ENCODE results near the gene TMEM132D.

Gene TMEM132D

DNA sequence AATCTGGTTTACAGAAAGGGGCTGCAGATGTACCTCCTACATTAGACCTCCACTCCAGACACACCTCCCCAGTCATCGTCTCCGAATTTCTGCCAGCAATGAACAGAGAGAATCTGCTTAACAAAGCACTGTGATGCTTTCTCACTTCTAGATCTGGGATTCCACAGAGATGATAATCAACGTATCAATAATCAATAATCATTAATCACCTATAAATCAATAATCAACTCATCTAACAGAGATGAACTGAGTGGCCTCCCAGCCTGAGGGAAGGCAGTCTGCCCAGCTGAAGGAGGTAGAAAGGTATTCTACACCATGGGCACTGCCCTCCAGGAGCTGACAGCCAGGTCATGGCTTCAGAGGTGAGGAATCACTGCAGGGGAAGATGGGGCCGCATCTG is 183.2 kb downstream of the TMEM132D start:
- no peak for DNase-seq

DNA sequence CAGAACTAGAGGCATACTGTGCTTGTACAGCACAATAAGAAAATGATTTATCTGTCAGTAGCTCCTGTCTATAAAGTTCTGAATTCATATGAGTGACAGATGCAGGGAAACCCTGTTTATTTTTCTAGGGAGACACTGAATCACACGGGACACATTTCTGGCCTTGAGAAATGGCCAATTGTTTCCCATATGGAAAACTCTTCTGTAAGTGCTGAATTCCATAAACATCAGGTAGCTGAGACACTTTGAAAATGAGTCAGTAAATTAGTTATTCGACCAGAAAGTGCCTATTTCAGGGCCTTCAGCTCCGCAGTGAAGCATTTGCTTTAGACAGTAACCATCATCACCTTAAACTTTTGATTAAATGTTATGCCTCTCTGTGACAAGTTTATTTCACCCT is 184.4 kb downstream of the TMEM132D start:
- no peak for DNase-seq

DNA sequence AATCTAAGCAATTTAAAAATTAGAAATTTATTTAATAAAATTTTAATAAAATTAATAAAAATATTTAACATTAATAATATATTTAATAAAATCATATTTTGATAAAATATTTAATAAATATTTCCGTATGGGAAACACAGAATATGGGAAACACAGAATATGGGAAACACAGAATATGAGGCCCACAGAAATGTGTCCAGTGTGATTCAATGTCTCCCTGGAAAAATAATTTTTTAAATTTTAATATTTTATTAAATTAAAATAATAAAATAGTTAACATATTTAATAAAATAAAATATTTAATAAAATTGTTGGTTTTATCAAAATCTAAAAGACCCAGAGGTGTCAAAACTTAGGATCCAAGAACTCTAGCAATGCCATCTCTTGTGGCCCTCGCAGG is 186.4 kb downstream of the TMEM132D start:
- no peak for DNase-seq

DNA sequence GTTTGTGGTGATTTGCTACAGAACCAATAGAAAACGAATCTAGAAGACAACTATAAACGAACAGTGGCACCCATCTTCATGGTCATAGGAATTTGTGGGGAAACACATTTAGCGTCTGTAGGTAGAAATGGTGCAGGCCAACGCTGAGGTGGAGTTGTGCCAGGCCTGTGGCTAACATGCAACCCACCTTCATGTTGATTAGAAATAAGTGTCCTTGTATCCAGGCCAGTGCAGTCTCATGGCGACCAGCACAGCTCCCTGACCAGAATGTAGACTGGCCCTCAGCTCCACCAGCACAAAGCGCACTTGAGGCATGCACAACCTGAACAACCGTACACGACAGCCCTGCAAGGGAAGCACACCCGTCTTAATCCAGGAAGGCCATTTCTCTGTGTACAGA is 187.0 kb downstream of the TMEM132D start:
- no peak for DNase-seq

DNA sequence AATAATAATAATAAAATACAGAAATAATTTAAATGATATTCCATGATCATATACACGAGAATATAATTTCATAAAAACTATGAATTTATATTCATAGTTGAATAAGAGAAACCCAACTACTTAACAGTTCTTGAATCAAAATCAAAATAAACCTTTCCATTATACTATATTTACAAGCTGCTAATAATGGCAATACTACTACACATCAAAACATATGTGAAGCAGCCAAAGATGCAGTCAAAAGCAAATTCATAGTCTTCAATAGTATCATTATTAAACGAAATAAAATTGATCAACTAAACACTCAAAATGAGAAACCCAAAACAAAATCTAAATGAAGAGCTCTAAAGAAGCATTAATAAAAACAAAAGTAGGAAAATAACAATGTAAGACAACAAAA is 197.1 kb downstream of the TMEM132D start:
- DNase-seq, result no peak

DNA sequence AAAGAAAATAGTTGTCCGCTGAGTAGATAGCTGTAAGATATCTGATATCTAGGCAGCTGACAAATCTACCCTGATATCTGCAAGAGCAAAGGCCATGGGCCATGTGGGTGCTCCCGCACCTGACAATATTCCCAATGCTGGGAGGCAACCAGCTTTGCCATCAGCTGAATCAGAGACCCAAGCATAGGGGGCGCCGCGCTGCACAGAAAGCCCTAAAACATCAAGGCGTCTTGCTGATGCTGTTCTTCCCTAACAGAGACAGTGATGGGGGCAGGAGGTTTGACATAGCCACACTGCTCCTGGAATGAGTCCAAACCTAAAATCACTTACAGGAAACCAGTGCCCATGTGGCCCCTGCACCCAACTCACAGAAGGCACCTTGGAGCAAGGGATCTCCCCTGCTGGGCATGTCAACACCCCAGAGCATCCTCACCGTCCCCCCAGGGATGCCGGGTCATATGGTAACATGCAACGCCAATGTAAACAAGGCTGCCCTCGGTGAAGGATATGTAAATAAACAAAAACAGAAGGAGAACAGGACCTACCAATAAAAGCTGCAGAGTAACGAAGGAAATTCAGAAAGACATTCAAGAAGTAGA is 199.5 kb downstream of the TMEM132D start:
- DNase-seq, result no peak

DNA sequence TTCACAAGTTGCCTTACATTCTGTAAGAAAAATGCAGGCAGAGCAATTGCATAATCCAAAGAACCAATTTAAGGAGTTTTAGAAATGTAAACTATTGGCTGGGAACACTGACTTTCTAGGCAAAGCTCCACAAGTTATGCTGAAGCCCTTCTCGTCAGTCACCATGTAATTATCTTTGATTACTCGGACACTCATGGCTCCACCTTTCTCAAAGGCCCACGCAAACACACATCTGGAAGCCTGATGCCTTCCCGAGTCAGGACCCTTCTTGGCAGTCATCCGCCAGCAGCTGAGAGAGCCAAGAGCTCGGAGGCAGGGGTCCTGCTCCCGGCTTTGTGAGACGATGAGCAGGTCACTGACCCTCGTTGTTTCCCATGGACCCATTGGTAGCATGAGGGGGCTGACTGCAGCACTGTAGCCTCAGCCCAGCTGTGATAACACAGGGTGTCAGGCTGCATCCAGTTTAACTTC is 202.2 kb downstream of the TMEM132D start:
- DNase-seq, result no peak

DNA sequence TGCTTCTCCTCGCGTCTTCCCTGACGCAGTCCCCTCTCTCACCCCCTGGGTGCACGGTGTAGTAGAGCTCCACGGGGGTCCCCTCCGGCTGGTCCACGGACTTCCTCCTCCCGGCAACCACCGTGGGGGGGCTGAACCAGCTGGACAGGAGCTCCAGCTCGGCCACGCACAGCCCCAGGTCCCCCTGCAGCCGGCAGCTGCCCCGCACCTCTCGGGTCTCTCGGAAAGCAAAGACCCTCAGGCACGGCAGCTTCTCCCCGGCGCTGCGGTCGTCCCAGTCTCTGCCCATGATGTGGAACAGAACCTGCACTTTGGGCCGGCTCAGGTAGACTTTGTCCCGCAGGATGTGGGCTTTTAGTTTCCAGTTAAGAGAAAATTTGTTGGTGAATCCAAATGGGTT is 203.8 kb downstream of the TMEM132D start:
- DNase-seq, result no peak

DNA sequence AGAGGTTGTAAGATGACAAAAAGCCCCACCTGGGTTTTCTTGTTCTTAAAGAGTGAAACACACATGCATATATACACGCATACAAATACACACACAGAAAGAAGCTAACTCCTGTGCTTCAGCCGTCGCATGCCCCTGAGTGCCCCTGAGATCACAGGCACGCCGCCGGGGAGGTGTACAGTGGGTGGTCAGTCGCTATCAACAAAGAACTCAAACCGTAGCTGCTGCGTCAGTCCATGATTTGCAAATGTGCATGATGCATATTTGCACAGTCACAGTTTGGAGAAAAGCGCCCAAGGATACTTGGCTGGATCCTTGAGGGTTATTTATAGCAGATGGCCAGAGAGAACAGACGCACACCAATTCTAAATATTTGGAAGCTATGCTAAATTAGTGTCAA is 206.9 kb downstream of the TMEM132D start:
- peak; percentile 35 for DNase-seq

DNA sequence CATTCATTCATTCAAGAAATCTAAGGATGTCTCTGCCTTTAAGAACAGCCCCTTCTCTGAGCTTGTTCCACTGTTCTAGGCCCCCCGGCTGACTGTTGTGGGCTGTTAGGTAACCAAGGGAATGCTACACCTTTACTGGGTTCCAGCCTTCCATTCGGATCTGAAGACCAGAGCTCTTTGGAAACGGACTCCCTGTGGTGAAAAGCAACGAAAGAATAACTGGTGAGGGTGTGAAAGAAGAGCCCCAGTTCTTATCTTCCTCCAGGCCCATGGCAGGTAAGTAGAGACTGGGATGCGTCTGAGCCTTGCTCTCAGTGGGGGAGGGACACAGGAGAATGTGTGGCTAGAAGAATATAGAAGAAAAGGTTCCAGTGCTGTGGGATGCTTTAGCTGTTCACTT is 207.4 kb downstream of the TMEM132D start:
- DNase-seq, result no peak

DNA sequence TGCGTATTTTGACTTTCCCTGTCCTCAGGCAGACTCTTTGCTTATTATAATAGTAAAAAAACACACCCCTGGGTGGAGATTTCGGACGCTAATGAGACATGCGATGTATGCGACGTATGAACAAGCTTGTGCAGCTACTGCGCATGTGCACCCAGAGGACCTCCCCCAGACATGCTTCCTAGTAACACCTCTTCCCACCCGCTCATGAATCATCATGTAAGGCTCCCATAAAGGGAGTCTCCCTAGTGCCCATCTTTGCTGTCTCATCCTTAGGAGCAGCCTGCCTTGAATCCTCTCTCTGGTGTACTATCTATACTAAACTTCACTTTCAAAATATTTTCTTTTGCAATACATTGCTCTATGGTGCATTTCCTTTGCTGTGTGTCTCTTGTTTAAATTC is 210.1 kb downstream of the TMEM132D start:
- no peak for DNase-seq

DNA sequence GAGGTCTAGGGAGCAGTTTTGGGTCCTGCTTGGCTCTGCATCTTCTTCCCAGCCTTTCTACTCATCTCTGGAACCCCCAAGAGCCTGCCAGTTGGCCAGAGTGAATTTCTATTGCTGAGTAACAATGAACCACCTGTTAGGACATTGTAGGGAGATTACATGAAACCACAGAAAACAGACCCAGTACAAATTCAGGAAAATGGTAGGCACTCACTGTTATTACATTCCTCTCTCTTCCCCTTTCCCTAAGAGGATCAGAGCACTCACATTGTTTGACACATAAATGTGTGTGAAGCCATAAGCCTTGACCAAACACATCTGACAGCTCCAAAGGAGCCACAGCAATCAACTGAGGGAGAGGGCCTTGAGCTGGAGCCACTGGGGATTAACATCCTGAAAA is 216.1 kb downstream of the TMEM132D start:
- DNase-seq, result no peak

DNA sequence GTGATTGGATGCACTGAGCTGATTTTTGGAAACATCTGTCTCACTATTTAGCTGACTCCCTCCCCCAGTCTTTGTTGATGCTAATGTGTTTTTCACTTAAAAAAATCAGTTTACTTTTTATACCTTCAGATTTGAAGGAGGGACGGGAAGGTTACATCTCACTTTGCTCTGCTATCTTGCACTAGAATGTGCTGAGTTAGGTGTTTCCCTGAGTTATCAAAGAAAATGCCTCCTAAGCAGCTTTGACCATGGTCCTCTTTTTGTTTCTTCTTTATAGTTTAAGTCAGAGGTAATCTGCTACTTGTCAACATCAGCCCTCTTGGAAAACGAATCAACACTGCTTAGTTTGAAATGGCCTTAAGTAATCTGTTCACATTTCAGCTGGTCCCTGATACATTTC is 222.0 kb downstream of the TMEM132D start:
- DNase-seq, result no peak

DNA sequence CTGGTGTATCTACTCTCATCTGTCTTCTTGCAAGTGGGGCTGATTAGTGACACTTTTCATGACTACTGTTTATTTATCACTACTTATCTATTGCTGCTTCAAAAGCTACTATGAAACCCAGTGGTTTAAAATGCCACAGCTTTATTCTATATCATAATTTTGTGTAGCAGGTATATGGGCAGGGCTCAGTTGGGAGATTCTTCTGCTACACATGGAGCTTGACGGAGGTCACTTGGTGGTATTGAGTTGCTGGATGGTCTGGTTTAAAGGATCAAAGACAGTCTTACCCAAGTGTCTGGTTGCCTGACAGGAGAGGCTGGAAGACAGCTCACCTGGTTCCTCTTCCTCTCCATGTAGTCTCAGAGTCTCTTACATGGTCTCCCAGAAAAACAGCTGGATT is 222.7 kb downstream of the TMEM132D start:
- DNase-seq, result no peak

DNA sequence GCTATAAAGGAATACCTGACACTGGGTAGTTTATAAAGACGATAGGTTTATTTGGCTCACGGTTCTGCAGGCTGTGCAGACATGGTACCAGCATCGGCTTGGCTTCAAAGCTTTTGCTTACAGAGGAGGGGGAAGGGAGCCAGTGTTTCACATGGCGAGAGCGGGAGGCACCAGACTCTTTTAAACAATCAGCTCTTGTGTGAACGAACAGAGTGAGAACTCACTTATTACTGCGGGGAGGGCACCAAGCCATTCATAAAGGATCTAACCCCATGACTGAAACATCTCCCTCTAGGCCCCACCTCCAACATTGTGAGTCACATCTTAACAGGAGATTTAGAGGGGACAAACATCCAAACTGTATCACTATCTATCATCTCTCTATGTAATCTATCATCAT is 227.4 kb downstream of the TMEM132D start:
- no peak for DNase-seq

DNA sequence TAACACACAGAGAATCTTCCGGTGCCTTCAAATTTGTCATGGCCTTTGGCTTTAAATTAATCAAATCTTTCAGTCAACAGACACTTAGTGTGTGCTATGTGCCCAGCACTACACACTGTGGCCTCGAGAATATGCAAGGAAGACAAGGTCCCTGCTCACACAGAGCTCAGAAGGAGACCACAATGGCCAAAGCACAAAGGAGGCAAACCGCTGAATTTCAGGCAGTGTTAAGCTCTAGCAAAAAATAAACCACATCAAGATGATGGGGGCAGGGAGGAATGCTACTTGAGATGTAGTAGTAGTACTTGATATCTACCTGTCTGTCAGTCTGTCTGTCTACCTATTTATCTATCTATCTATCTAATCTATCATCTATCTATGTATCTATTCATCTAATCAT is 227.9 kb downstream of the TMEM132D start:
- DNase-seq, result no peak

DNA sequence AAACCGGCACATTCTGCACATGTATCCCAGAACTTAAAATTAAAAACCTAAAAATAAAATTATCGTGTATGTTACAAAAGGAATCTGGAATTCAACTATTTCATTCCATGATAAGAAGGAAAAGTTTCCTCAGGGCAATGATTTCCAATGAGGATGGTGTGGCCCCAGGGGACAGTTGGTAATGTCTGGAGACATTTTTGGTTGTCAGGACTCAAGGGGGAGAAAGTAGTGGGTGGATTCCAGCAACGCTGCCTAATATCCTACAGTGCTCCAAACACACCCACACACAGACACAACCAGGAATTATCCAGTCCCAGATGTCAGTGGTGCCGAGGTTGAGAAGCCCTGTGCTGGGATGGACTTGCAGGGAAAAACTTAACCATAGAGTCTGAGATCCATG is 228.3 kb downstream of the TMEM132D start:
- DNase-seq, result no peak

DNA sequence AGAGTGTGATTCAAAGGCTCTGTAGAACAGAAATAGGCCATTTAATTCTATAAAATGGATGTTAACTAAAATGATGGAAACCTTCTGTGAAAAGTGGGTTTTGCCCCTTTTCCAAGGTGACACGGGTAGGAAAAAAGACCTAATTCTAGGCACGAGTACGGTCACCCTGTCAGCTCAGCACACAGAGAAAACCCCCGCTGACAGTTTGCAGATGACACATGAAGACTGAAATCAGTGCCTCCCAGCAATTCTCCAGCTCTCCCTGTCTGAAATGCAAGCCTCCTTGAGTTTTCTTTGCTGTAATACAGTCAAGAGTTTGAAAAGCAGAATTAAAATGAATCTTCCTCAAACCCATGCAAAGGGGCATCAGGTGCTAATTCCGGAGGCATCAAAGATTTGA is 230.0 kb downstream of the TMEM132D start:
- peak; percentile 24 for DNase-seq

DNA sequence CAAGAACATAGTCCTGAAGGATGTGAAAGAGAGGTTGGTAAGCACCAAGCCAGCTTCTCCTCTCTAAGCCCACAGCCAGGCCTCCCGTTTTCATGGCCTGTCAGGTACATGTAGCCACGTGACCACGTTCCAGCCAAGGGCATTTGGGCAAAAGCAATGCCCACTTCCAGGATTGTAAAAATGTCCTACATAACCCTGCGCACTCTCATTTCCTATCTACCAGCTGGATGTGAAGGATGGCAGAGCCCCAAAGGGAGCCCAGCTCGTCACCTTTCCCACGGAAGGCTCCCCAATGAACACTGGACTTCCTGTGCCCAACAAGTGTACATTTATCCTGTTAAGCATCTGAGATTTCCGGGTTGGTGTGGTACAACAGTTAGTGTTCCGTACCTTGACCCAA is 231.7 kb downstream of the TMEM132D start:
- DNase-seq, result no peak

DNA sequence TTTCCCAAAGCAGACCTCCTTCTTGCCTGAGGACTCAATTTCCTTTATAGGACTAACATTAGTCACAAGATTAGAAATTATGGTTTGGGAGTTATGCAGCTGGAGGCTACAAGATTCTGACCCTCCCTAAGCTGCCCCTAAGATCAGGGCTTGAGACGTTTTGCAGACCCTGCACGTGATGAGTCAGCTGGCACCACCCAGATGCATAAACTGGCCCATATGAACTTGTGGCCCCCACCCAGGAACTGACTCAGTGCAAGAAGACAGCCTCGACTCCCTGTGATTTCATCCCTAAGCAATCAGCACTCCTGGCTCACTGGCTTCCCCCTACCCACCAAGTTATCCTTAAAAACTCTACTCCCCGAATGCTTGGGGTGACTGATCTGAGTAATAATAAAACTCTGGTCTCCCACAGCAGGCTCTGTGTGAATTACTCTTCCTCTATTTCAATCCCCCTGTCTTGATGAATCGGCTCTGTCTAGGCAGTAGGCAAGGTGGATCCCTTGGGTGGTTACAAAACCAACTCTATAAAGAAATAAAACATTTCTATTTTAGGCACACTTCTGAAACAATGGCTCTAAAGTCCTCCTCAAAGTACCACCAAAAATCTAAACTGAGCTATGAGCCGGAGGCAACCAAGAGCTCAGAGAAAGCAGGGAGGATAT is 233.4 kb downstream of the TMEM132D start:
- DNase-seq, result no peak

DNA sequence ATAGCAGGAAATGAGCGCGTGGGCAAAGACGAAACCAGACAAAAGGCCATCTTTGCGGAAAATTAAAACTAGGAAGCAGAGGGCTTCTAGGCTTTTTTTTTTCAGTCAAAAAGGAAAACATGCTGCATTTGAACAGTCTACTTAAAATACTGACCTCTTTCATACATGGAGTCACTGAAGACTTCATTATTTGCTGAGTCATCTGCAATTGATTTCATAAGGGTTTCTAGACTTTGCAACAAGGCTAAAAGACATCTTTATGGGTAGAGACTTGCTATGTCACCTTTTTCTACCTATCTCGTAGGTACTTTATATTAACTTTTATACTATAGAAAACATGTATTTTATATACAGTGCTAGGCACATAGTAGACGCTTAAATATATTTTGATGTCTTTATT is 238.4 kb downstream of the TMEM132D start:
- DNase-seq, result no peak

DNA sequence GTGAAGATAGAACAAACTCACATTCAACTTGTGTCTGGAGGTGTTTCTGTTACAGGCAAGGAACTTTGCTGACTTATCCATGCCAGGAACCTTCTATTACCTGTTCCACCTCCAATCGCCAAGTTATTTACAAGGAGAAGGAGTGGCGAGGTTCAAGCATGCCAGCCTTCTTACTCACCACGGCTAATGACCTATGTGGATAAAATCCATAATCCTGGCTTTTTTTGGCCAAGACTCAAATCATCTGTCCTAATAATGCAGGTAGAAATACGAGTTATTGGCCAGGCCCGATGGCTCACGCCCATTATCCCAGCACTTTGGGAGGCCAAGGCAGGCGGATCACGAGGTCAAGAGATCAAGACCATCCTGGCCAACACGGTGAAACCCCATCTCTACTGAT is 241.6 kb downstream of the TMEM132D start:
- no peak for DNase-seq

DNA sequence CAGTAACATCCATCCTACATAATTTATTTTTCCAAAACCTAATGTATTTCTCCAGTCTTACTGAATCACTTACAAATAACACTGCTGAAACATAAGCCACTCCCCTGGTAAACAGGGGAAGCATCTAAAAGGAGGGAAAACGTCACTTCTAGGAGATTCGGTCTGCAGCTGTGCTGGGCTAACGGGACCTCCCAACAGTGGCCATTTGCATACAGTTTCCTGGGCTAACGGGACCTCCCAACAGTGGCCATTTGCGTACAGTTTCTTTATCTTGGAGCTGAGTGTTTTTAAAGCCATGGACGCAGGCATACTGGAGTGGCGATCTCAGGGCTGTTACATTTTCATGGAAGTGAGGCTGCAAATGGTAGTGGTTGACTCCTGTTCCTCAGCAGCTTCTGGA is 242.9 kb downstream of the TMEM132D start:
- DNase-seq, result no peak

DNA sequence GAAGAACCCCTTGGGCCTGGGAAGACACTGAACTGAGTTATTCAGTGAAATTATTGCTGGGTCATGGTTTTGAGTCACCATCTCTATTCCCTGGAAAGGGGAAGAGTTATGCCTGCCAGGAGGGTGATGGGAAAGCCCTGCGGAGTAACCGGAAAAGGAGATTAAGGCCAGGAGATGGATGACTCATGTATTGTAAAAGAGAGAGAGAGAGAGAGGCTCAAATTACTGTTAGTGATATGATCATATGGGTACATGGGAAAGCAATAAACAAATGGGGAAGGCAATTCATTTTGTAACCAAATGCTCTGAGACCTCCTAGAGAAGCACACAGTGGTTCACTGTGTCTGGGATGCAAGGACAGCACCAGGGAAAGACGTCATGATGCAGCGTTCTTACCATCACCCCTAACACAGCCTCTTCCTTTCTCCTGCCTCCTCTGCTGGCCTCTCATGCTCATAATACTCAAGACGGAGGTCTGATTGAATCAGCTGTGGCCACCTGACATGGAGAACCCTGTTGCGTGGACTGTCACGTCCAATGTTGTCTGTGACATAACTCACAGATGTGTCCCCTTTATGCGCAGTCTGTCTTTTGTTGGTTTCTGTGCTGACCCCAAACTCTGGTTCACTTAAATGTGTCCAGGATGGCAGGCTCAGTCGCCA is 243.7 kb downstream of the TMEM132D start:
- peak; percentile 32 for DNase-seq

DNA sequence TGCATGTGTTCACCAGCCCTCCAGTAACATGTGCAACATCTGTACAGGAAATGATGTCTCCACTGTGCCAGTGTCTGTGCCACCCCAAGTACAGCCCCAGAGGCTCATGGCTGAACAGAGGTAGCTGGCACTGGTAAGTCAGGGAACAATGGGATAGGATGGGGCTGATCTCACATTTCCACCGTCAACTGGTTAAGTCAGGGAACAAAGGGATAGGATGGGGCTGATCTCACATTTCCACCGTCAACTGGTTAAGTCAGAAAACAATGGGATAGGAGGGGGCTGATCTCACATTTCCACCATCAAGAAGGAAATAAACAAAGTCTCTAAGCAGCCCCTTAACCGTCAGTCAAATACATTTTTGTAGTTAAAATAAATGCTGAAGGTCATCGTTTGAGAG is 246.6 kb downstream of the TMEM132D start:
- no peak for DNase-seq
